Bronchus fibroblast of lung (primary cell): Measurements from ENCODE around the gene ZNF3. TPM values are rescaled to one million over a fixed set of nuclear protein-coding genes. Genes with fewer than 3 reads are reported as not detected.

Experiments
- total RNA-seq: library from RNA; depleted of rRNA; stranded (reverse); fragments of >200 nt; gene quantifications from 2 replicates; pipeline ENCODE4 v1.2.3, GENCODE V29; 2015

Gene ZNF3
- 15.8 and 16.1 TPM in 2 replicates for total RNA-seq

DNA sequence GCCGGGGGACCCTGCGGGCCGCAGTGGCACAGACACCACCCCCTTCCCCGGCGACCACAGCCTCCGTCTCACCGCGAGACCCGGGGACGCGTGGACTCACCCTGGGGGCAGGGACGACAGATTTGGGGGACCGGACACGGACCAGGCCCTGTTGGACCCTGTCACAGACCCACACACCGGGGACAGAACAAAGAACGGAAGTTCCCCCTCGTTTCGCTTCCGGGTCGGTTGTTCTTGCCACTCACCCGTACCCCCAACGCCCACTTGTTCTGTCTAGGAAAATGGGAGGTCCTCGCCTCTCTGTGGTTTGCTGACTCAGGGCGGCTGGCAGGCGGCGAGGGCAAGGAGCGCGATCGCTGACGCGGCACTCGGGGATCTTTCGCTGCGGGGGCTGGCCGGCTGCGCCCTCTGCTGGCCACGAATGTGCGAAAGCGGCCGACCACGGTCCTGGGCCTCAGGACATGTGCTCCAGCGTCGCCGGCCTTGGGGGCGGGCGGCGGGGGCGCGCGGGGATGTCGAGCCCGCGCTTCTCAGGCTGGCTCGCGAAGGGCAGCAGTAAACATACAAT is at the start of gene ZNF3:
Gene ZNF3 (minus strand): TSS at position 189 of the 568 bp plus-strand sequence. CDS start 4,366 bp downstream, outside the sequence.

DNA sequence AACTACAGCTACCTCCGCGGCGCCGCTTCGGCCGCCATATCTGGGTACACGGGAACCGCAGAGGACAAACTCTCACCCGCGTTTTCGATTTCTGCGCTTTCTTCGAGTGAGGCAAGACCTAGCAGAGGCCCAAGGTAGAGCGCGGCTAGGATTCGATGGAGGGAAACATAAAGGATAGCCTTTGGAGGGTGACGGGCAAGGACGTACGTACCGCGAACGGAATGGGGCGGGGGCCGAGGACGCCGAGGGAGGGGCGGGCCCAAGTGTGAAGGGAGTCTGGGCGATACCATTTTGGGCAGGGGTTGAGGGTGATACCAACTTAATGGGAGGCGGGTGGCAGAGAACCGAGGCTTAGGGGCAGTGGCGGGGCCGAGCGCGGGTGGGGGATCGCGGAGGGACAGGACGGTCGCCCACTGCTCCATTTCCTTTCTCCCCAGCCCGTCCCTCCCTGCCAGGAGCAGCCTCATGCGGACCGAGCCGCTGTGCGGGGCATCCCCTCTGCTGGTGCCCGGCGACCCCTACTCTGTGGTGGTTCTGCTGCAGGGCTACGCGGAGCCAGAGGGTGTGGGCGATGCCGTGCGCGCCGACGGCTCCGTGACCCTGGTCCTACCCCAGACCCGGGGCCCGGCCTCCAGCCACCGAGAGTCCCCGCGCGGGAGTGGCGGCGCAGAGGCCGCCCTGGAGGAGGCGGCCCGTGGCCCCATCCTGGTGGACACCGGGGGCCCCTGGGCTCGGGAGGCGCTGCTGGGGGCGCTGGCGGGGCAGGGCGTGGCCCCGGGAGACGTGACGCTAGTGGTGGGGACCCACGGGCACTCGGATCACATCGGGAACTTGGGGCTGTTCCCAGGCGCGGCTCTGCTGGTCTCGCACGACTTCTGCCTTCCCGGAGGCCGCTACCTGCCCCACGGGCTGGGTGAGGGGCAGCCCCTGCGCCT is 45.7 kb upstream of the ZNF3 start, which contains the start of gene MBLAC1:
Gene MBLAC1 (plus strand): TSS at position 37 of the 935 bp plus-strand sequence. CDS start 429 bp downstream, at position 466.

DNA sequence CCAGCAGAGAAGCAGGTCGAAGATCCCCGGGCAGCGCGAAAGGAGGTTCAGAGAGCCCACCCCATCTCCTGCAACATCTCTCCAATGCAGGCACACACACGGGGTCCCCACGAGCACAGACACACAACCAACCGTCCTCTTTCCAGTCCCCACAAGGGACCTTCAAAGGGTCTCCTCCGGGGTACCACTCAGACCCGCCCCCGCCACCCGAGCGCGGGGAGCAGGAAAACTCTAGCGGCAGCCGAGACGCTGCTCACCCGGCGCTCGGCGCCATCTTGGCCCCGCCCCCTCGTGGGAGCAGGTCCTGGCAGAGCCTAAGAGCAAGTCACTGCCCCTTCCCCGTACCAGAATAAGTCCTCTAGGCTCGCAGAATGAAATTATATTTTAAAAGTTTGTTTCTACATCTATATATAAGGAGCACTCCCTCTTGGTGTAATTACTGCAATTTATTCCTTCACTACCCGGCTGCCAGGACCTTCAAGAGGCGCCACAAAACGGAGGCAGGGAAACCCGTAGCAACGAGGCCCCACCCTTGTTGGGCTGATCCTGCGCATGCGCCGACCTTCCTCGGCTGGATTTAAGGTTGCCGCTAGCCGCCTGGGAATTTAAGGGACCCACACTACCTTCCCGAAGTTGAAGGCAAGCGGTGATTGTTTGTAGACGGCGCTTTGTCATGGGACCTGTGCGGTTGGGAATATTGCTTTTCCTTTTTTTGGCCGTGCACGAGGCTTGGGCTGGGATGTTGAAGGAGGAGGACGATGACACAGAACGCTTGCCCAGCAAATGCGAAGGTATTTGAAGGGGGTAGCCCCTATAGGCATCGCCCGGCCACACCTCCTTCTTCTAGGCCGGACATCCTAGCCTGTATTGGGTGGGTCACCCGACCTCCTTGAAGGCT is 37.8 kb upstream of the ZNF3 start, which contains the start of the genes CNPY4 and TAF6:
Gene CNPY4 (plus strand): TSS at position 563 of the 898 bp plus-strand sequence. CDS start 111 bp downstream, at position 674.
Gene TAF6 (minus strand): TSS at position 287 of the 898 bp plus-strand sequence. CDS start 5,149 bp downstream, outside the sequence.

DNA sequence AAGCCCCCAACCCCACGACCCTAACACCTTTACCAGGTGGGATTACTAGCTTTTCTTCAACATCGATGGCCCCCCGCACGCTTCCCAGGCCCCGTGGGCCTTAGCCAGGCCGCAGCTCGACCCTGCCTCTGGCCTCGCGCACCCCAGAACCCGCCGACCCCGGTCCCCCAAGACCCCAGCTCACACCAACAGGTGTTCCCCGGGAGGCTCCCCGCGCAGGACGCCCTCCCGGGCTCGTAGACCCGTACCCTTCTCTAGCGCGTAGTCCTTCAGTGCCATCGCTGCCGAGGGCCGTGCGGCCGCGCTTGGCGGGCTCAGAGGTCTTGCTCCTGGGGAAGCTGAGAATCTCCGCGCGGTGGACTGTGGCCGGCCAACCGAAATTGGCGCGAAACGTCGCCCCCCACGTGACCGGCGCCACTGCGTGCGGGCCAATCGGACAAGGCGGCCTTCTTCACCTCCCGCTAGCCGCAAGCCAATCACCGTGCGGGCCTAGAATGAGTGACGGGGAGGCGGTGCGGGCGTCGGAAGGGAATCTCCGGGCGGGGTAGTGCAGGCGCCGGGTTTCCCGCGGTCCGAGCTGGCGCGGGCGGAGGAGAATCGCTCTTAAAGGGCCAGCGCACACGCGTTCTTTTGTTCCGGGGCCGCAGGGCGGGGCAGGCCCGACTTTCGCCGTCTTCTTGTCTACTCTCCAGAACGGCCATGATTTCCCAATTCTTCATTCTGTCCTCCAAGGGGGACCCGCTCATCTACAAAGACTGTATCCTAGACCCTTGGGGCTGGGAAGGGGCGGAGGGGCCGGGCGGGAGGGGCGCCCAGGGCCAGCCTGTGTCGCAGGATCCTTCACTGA is 19.7 kb upstream of the ZNF3 start, which contains the start of the genes AP4M1 and MCM7:
Gene AP4M1 (plus strand): TSS at position 628 of the 847 bp plus-strand sequence. CDS start 72 bp downstream, at position 700.
Gene MCM7 (minus strand): TSS at position 382 of the 847 bp plus-strand sequence. CDS start 103 bp downstream, at position 279.

DNA sequence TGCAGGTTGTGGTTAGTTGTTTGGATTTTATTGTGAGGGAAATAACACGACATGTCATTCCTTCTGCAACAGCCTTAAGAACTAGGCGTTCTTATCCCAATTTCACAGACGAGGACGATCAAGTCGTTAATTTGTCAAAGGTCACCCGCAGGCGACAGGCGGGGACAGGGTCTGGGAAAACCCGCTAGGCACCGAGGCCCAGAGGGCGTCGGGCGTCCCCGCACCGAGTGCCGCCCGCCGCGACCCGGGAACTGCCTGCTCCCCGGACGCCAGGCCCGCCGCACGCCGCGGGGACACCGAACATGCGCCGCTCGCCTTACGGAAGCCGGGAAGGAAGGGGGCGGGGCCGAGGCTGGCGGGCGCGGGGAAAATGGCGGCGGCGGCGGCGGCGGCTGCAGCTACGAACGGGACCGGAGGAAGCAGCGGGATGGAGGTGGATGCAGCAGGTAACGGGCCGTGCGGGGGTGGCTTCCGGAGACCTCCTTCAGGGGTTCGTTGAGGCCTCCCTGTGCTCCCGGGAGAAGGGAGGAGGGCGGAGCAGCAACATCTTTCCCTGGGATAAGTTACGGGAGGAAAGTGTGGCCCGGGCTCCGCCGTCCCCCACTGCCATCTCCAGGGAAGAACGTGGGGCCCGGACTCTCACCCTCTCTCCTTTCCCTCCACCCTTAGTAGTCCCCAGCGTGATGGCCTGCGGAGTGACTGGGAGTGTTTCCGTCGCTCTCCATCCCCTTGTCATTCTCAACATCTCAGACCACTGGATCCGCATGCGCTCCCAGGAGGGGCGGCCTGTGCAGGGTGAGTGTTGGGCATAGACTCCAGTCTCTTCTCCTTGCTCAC is 7.3 kb upstream of the ZNF3 start, which contains the start of gene COPS6:
Gene COPS6 (plus strand): TSS at position 349 of the 837 bp plus-strand sequence. CDS start 22 bp downstream, at position 371.

DNA sequence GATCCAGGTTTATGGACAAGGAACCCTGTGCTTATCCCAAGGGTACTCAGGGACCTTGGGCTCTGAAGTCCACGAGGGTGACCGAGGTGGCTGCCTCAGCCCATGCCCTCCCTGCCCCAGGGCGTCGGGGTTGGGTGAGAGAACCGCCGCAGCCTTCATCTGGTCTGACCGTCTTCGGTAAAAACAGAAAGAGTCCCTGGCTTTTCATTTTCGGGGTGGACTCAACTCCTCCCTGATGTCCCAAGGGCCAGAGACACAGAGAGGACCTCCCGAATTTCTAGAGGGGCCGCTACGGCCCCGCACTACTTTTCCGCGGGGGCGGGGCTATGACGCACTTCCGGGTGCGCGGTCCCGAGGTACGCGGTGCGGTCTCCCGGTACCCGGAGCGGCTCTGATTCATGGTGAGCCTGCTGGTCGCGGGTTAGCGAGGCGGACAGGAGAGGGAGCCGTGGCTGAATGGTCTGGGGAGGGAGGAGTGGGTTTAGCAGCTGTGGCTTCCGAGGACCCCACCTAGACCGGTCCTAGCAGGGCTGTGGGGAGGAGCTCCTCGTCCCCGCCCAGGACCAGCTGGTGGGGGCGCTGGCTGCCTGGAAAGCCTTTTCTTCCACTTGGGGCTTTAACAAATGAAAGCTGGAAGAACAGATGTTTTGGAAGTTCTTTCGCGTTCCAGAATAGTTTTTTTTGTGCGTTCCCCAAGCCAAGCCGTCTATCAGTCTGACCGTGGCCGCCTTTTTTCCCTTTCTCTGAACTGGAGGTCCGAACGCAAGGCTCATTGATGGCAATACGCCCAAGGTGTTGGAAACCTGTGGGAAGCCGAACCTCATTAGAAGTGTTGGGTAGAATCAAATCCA is 31.9 kb downstream of the ZNF3 start, which contains the start of gene ZSCAN21:
Gene ZSCAN21 (plus strand): TSS at position 334 of the 851 bp plus-strand sequence. CDS start 7,233 bp downstream, outside the sequence.

Other genes with a start within 250 kb of the ZNF3 start
- not detected in 2 replicates for gene OR2AE1, start 204.7 kb downstream of the ZNF3 start, total RNA-seq
- gene TRIM4, start 162.2 kb downstream of the ZNF3 start, total RNA-seq = 14.3 and 15.6 TPM in 2 replicates
- gene GJC3, start 152.1 kb downstream of the ZNF3 start, total RNA-seq = not detected in 2 replicates
- under 0.01 TPM in 1 of 2 replicates, not detected in the other for gene AZGP1, start 105.7 kb downstream of the ZNF3 start, total RNA-seq
- 10.7 and 11.3 TPM in 2 replicates for gene ZKSCAN1, start 66.1 kb downstream of the ZNF3 start, total RNA-seq
- gene ZSCAN21, start 31.9 kb downstream of the ZNF3 start, total RNA-seq = 8.2 and 9.9 TPM in 2 replicates
- 79.7 and 107 TPM in 2 replicates for gene COPS6, start 7.2 kb upstream of the ZNF3 start, total RNA-seq
- 204 and 216 TPM in 2 replicates for gene MCM7, start 19.7 kb upstream of the ZNF3 start, total RNA-seq
- gene AP4M1, start 19.9 kb upstream of the ZNF3 start, total RNA-seq = 20.0 and 20.2 TPM in 2 replicates
- 81.9 and 83.6 TPM in 2 replicates for gene TAF6, start 37.6 kb upstream of the ZNF3 start, total RNA-seq
- 16.1 and 18.6 TPM in 2 replicates for gene CNPY4, start 37.9 kb upstream of the ZNF3 start, total RNA-seq
- gene MBLAC1, start 45.2 kb upstream of the ZNF3 start, total RNA-seq = 3.0 and 3.9 TPM in 2 replicates
- 164 and 193 TPM in 2 replicates for gene LAMTOR4, start 67.2 kb upstream of the ZNF3 start, total RNA-seq
- 6.6 and 6.7 TPM in 2 replicates for gene TRAPPC14, start 77.0 kb upstream of the ZNF3 start, total RNA-seq
- 4.5 and 4.9 TPM in 2 replicates for gene GAL3ST4, start 86.9 kb upstream of the ZNF3 start, total RNA-seq
- 1.8 and 4.9 TPM in 2 replicates for gene GPC2, start 95.7 kb upstream of the ZNF3 start, total RNA-seq
- 0.84 and 1.8 TPM in 2 replicates for gene STAG3, start 96.2 kb upstream of the ZNF3 start, total RNA-seq
- gene PVRIG, start 138.2 kb upstream of the ZNF3 start, total RNA-seq = not detected in 2 replicates
- not detected in 2 replicates for gene SPDYE3, start 226.0 kb upstream of the ZNF3 start, total RNA-seq